ENCODE data around the gene TRAF3IP3.

TRAF3IP3 gene

DNA sequence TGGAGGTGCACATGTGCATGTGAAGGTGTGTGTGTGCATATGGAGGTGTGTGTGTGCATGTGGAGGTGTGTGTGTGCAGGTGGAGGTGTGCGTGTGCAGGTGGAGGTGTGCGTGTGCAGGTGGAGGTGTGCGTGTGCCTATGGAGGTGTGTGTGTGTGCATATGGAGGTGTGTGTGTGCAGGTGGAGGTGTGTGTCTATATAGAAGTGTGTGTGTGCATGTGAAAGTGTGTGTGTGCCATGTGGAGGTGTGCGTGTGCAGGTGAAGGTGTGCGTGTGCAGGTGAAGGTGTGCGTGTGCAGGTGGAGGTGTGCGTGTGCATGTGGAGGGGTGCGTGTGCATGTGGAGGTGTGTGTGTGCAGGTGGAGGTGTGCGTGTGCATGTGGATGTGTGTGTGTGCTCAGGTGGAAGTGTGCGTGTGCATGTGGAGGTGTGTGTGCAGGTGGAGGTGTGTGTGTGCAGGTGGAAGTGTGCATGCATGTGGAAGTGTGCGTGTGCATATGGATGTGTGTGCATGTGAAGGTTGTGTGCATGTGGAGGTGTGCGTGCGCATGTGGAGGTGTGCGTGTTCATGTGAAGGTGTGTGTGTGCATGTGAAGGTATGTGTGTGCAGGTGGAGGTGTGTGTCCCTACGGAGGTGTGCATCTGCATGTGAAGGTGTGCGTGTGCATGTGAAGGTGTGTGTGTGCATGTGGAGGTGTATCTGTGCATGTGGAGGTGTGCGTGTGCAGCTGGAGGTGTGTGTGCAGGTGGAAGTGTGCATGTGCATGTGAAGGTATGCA lies 15.0 kb downstream of the TRAF3IP3 start:
- no peaks in the 10 kb centered on the region for H3K4me1 ChIP-seq (ENCODE audit: control insufficient read depth, insufficient read depth, low read length)
- peaks cover 3% of the 10 kb centered on the region for H3K27me3 ChIP-seq (ENCODE audit: control insufficient read depth, insufficient read depth, low read length)
- no peak overlapping the region for H3K9ac ChIP-seq (ENCODE audit: low read depth, low read length)
- H3K36me3 ChIP-seq (ENCODE audit: control insufficient read depth, insufficient read depth, low read length) = no peaks in the 10 kb centered on the region
- H3K9me3 ChIP-seq (ENCODE audit: control insufficient read depth, insufficient read depth, low read length) = no peaks in the 10 kb centered on the region
- no peak overlapping the region for H3K4me3 ChIP-seq (ENCODE audit: low read depth, low read length)

DNA sequence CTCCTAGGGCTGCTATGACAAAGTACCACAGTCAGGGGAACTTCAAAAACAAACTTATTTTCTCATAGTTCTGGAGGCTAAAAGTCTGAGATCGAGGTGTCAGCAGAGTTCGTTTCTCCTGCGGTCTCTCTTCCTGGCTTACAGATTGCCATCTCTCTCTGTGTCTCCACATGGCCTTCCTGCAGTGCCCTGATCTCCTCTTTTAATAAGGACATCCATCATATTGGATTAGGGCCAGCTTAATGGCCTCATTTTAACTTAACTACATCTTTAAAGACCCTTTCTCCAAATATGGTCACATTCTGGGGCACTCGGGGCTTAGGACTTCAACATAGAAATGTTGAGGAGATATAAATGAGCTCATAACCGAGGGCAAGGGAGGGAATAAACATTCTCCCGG lies 16.3 kb downstream of the TRAF3IP3 start:
- H3K4me1 ChIP-seq (ENCODE audit: control insufficient read depth, insufficient read depth, low read length) = no peaks in the 10 kb centered on the region
- no peaks in the 10 kb centered on the region for H3K36me3 ChIP-seq (ENCODE audit: control insufficient read depth, insufficient read depth, low read length)
- H3K4me3 ChIP-seq (ENCODE audit: low read depth, low read length) = no peak overlapping the region

DNA sequence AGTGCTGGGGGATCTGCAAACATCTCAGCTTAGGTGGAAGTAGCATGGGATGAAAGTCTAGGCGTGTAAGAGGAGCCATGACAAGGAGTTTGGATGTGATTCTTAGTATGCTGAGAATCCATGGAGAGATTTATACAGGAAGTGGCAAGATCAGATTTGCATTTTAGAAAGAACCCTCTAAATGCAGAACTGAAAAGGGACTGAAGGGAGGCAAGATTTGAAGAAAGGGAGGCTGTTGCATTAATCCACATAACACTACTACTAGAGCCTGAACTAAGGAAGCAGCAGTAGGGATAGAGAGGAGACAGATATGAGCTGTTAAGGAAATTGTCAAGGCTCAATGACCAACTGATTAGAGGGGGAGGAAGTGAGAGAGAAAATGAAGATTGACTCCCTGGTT lies 18.7 kb downstream of the TRAF3IP3 start:
- Histone ChIP-seq H3K27me3 (ENCODE audit: control insufficient read depth, insufficient read depth, low read length) (peaks cover 3% of the 10 kb centered on the region), H3K9me3 (ENCODE audit: control insufficient read depth, insufficient read depth, low read length) (no peaks in the 10 kb centered on the region), H3K4me3 (ENCODE audit: low read depth, low read length) (no peak overlapping the region), H3K36me3 (ENCODE audit: control insufficient read depth, insufficient read depth, low read length) (no peaks in the 10 kb centered on the region), H3K9ac (ENCODE audit: low read depth, low read length) (no peak overlapping the region), H3K4me1 (ENCODE audit: control insufficient read depth, insufficient read depth, low read length) (no peaks in the 10 kb centered on the region)

More for the DNA sequence above, 16.3 kb downstream of the TRAF3IP3 start:
- Histone ChIP-seq H3K9me3 (ENCODE audit: control insufficient read depth, insufficient read depth, low read length) (no peaks in the 10 kb centered on the region), H3K27me3 (ENCODE audit: control insufficient read depth, insufficient read depth, low read length) (peaks cover 3% of the 10 kb centered on the region), H3K9ac (ENCODE audit: low read depth, low read length) (no peak overlapping the region)

DNA sequence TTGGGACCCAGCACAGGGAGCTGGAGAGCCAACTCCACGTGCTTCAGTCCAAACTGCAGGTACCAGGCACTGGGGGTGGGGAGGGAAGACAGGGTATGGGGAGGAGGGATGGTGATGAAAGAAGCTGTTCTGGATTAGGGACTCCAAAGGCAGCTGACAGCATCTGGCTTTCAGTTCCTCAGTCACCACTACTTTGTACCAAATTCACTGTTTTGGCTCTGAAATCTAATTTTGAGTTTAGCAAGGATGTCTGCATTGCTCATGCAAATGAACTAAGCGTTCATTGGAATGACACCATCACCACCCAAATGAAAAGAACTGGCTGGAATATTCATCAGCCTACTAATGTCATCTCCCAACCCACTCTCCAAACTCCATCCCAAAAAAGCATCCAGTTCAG lies 19.8 kb downstream of the TRAF3IP3 start:
- Histone ChIP-seq H3K9ac (ENCODE audit: low read depth, low read length) (no peak overlapping the region), H3K36me3 (ENCODE audit: control insufficient read depth, insufficient read depth, low read length) (no peaks in the 10 kb centered on the region), H3K4me3 (ENCODE audit: low read depth, low read length) (no peak overlapping the region), H3K27me3 (ENCODE audit: control insufficient read depth, insufficient read depth, low read length) (peaks cover 3% of the 10 kb centered on the region), H3K9me3 (ENCODE audit: control insufficient read depth, insufficient read depth, low read length) (no peaks in the 10 kb centered on the region), H3K4me1 (ENCODE audit: control insufficient read depth, insufficient read depth, low read length) (no peaks in the 10 kb centered on the region)

DNA sequence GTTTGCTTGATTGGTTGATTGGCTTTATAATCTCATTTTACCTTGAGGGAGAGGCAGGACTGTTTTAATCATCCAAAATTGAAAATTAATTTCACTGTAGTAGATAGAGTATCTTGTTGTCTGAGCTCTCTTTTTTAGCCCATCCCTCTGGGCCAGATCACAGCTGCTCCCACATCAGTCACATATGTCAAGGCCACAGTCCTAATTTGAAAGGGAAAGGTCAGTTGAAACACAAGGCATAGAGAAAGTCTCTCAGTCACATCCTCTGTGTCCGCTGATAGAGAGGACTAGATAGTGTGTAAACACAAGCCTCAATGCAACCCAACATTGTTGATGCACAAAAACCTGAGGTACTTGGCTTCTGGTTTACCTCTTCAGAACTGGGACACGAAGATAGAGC lies 21.7 kb downstream of the TRAF3IP3 start:
- Histone ChIP-seq H3K4me1 (ENCODE audit: control insufficient read depth, insufficient read depth, low read length) (no peaks in the 10 kb centered on the region), H3K27me3 (ENCODE audit: control insufficient read depth, insufficient read depth, low read length) (peaks cover 3% of the 10 kb centered on the region), H3K9ac (ENCODE audit: low read depth, low read length) (no peak overlapping the region), H3K9me3 (ENCODE audit: control insufficient read depth, insufficient read depth, low read length) (no peaks in the 10 kb centered on the region), H3K36me3 (ENCODE audit: control insufficient read depth, insufficient read depth, low read length) (no peaks in the 10 kb centered on the region), H3K4me3 (ENCODE audit: low read depth, low read length) (no peak overlapping the region)

DNA sequence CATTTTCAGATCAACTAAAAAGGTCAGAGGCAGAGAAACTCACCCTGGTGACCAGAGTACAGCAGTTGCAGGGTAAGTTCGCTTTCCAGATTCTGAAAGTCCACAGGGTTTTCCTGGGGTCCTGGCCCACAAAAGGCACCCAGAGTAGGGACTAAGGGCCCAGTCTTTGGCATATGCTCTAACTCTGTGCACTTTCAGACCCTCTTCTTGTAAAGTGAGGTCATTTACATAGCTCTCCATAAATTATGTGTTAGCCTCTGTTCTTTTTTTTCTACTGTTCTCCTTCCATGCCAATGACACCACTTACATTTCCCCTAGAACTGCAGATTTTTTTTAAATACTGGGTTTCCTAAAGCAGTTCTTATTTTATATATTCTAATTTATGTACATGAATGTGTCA lies 22.2 kb downstream of the TRAF3IP3 start:
- H3K4me1 ChIP-seq (ENCODE audit: control insufficient read depth, insufficient read depth, low read length) = no peaks in the 10 kb centered on the region
- no peaks in the 10 kb centered on the region for H3K36me3 ChIP-seq (ENCODE audit: control insufficient read depth, insufficient read depth, low read length)
- no peak overlapping the region for H3K9ac ChIP-seq (ENCODE audit: low read depth, low read length)
- H3K9me3 ChIP-seq (ENCODE audit: control insufficient read depth, insufficient read depth, low read length) = no peaks in the 10 kb centered on the region
- peaks cover 3% of the 10 kb centered on the region for H3K27me3 ChIP-seq (ENCODE audit: control insufficient read depth, insufficient read depth, low read length)
- H3K4me3 ChIP-seq (ENCODE audit: low read depth, low read length) = no peak overlapping the region

DNA sequence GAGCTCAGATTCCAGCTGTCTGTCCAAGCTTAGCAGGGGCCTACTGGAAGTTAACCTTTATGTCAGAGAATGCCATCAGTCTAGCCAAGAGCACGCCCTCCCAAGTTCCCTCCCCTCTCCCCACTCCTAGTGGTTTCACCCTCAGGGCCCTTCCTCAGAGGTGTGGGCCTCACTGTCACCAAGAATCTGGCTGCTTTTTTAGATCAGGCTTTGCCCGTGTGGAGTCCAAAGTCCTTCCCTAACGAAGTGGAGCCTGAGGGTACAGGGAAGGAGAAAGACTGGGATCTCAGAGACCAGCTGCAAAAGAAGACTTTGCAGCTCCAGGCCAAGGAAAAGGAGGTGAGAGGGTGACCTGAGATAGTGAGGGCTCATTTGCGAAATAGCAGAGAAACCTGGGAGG lies 24.4 kb downstream of the TRAF3IP3 start:
- Histone ChIP-seq H3K36me3 (ENCODE audit: control insufficient read depth, insufficient read depth, low read length) (no peaks in the 10 kb centered on the region), H3K4me3 (ENCODE audit: low read depth, low read length) (no peak overlapping the region), H3K9me3 (ENCODE audit: control insufficient read depth, insufficient read depth, low read length) (no peaks in the 10 kb centered on the region), H3K27me3 (ENCODE audit: control insufficient read depth, insufficient read depth, low read length) (no peaks in the 10 kb centered on the region), H3K4me1 (ENCODE audit: control insufficient read depth, insufficient read depth, low read length) (no peaks in the 10 kb centered on the region), H3K9ac (ENCODE audit: low read depth, low read length) (peak overlapping the region; percentile 12)

DNA sequence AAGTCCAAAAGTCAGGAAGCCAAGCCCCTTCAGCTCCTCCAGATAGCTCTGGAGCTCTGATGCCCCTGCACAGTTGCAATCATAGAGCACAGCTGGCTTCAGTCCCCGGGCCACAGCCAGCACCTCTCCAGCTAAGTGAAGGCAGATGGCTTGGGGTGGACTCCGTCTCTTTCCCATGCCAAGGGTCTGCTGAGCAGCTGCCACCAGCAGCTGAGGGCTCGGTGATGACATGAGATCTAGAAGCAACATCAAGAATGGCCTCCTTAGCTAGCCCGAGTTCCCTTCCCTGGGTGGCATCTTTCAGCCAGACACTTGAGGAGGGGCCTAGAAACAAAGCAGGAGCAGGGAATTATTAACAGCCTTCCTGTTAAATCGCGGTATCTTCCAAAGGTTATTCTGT lies 27.5 kb downstream of the TRAF3IP3 start:
- Histone ChIP-seq H3K4me3 (ENCODE audit: low read depth, low read length) (peak overlapping the region; percentile 84), H3K9ac (ENCODE audit: low read depth, low read length) (peak overlapping the region; percentile 87), H3K9me3 (ENCODE audit: control insufficient read depth, insufficient read depth, low read length) (no peaks in the 10 kb centered on the region), H3K4me1 (ENCODE audit: control insufficient read depth, insufficient read depth, low read length) (no peaks in the 10 kb centered on the region), H3K27me3 (ENCODE audit: control insufficient read depth, insufficient read depth, low read length) (no peaks in the 10 kb centered on the region), H3K36me3 (ENCODE audit: control insufficient read depth, insufficient read depth, low read length) (no peaks in the 10 kb centered on the region)

DNA sequence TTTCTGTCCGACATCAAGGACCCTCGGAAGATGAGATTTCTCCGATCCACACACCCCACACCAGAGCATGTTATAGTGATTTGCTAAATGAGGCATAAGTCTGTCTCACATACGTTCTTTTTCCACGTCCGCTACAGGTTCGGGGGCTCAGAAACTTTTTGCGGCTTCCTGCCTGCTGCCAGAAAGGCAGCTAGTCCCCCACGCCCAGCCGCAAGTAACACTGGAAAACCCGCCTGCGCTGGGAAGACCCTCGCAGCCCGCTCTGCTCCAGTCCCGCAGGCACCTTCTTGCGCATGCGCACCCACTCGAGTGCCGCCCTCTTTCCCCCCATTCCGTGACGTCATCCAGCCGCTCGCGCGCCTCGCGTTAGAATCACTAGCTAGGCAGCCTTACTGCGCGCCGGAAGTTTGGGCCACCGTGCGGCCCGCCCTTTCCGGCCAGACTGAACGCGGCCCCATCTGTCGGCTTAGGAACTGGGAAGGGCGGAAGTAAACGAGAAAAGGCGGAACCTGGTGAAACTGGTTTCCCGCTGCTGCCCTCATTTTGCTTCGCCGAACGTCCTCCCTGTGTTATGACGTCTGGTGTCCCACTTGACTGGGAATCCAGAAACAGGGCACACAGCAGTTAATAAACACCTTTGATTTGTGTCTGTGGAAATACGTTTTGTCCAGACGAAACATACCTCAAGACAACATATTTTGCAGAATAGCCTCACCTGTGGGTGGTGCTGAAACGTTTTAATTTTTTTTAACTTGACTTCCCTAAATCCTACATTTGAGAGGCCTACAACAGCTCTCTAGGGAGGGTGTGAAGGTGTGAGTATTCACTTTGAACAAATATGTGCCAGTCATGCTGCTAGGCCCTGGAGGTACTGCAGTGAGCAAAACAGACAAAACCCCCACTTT lies 28.7 kb downstream of the TRAF3IP3 start, which contains the start of gene C1orf74:
C1orf74 (minus strand) TSS at position 295 of the 905 bp plus-strand sequence. CDS start 925 bp downstream, outside the sequence.
- Histone ChIP-seq H3K9me3 (ENCODE audit: control insufficient read depth, insufficient read depth, low read length) (no peaks in the 10 kb centered on the region), H3K9ac (ENCODE audit: low read depth, low read length) (peak within 1 kb of the TSS; percentile 87), H3K4me3 (ENCODE audit: low read depth, low read length) (peak within 1 kb of the TSS; percentile 84), H3K36me3 (ENCODE audit: control insufficient read depth, insufficient read depth, low read length) (no peaks in the 10 kb centered on the region), H3K27me3 (ENCODE audit: control insufficient read depth, insufficient read depth, low read length) (no peaks in the 10 kb centered on the region), H3K4me1 (ENCODE audit: control insufficient read depth, insufficient read depth, low read length) (no peaks in the 10 kb centered on the region)

DNA sequence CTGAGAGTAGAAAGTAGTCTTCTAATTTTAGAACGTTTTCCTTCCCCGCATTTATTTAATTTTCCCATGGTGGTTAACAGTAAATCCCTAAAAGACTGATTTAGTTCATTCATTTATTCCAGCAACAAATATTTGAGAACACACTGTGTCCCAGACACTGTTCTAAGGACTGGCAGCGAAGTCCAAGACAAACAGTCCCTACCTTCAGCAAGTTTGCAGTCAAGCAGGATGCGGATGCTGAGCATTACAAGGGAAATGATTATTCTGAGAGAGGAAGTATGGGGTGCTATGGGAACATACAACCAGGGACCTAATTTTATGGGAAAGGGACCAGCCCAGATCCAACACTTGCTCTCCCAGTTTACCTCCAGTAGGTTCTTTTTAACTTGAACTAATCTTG lies 29.7 kb downstream of the TRAF3IP3 start:
- no peak overlapping the region for H3K9ac ChIP-seq (ENCODE audit: low read depth, low read length)
- H3K36me3 ChIP-seq (ENCODE audit: control insufficient read depth, insufficient read depth, low read length) = peaks cover 4% of the 10 kb centered on the region
- no peaks in the 10 kb centered on the region for H3K4me1 ChIP-seq (ENCODE audit: control insufficient read depth, insufficient read depth, low read length)
- no peaks in the 10 kb centered on the region for H3K27me3 ChIP-seq (ENCODE audit: control insufficient read depth, insufficient read depth, low read length)
- no peaks in the 10 kb centered on the region for H3K9me3 ChIP-seq (ENCODE audit: control insufficient read depth, insufficient read depth, low read length)
- no peak overlapping the region for H3K4me3 ChIP-seq (ENCODE audit: low read depth, low read length)

DNA sequence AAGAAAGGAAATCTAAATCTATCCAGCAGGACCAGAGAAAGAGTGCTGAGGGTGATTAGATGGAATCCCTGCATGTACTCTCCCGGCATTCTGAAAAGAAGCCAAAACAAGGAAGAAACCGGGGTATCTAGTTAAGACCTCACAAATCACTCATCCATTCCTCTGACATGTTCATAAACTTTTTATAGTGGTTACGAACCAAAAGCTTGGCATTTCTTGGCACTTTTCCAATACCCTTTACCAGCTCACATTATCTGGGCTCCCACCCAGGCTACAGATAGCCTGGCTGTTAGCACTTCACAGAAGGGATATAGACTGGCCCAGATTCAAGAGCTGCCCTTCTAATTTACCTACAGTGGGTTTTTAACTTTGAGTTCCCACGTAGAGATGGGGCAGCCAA lies 30.3 kb downstream of the TRAF3IP3 start:
- Histone ChIP-seq H3K27me3 (ENCODE audit: control insufficient read depth, insufficient read depth, low read length) (no peaks in the 10 kb centered on the region), H3K9ac (ENCODE audit: low read depth, low read length) (no peak overlapping the region), H3K4me1 (ENCODE audit: control insufficient read depth, insufficient read depth, low read length) (no peaks in the 10 kb centered on the region), H3K9me3 (ENCODE audit: control insufficient read depth, insufficient read depth, low read length) (no peaks in the 10 kb centered on the region), H3K36me3 (ENCODE audit: control insufficient read depth, insufficient read depth, low read length) (peaks cover 8% of the 10 kb centered on the region), H3K4me3 (ENCODE audit: low read depth, low read length) (no peak overlapping the region)

DNA sequence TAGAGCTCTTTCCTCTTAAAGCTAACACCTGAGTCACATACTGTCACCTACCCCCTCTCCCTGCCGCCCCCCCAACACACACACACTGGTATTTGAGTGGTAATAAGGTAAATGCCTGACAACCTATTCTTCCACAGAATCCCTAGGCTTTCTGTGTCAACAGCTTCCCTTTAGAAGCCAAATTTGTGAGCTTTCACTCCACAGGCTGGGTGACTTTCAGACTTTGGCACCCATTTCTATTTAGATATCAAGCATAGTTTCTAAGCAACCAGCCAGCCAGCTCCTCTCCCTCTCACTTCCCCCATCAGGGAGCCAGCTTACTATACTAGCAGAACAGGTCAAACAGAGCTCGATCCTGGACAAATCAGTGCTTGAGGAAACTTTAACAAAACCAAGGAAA lies 31.7 kb downstream of the TRAF3IP3 start:
- Histone ChIP-seq H3K4me1 (ENCODE audit: control insufficient read depth, insufficient read depth, low read length) (no peaks in the 10 kb centered on the region), H3K4me3 (ENCODE audit: low read depth, low read length) (no peak overlapping the region), H3K9ac (ENCODE audit: low read depth, low read length) (no peak overlapping the region), H3K27me3 (ENCODE audit: control insufficient read depth, insufficient read depth, low read length) (no peaks in the 10 kb centered on the region), H3K9me3 (ENCODE audit: control insufficient read depth, insufficient read depth, low read length) (no peaks in the 10 kb centered on the region), H3K36me3 (ENCODE audit: control insufficient read depth, insufficient read depth, low read length) (peaks cover 8% of the 10 kb centered on the region)

All from iPS-15b (cell line).